Smooth muscle cell of the pulmonary artery (primary cell): ENCODE data around the gene ARHGEF37. TPM values are rescaled to one million over a fixed set of nuclear protein-coding genes. Genes with fewer than 3 reads are reported as not detected.

ENCODE experiments used
- total RNA-seq: library from RNA; depleted of rRNA; stranded (reverse); fragments of >200 nt; gene quantifications from 2 replicates; pipeline ENCODE4 v1.2.3, GENCODE V29; 2014

ARHGEF37 gene, protein sequence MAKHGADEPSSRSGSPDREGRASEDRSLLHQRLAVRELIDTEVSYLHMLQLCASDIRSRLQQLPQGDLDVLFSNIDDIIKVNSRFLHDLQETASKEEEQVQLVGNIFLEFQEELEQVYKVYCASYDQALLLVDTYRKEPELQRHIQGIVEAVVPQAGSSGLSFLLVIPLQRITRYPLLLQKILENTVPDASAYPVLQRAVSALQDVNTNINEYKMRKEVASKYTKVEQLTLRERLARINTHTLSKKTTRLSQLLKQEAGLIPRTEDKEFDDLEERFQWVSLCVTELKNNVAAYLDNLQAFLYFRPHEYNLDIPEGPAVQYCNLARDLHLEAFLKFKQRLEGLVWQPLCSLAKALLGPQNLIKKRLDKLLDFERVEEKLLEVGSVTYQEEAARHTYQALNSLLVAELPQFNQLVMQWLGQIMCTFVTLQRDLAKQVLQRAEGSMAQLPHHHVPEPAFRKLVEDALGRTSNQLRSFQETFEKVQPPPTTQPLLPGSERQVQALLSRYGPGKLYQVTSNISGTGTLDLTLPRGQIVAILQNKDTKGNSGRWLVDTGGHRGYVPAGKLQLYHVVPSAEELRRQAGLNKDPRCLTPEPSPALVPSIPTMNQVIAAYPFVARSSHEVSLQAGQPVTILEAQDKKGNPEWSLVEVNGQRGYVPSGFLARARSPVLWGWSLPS
- 3.6 and 7.1 TPM in 2 replicates for total RNA-seq

DNA sequence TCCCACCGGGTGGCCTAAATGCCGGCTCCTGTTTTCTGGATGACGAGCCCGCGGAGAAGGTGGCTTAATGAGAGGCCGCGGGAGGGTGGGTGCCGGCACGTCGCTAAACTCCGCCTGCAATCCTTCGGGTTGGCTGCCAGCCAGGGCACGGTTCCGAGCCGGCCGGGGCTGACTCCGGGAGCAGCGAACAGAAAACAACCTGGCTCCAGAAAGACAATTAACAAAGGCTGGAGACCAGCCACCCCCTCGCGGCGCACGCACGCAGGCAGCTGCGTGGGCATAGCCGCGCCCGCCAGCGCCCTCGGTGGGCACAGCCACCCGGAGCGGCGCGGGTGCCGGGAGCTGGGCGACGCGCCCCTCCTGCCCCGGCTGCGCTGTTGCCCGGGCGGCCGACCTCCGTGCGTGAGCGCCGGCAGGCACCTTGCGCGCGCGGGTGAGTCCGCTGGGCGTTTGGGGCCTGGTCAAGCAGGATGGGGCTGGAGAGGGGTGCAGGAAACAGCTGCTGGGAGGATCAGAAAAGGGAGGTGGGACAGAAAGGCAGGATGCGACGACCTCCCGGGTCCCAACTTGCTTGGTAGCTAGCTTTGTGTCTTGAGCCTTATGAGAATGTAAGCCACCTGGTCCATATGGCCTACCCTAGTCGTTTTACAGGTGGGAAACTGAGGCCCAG is at the start of gene ARHGEF37:
TSS of gene ARHGEF37 (plus strand) at position 307 of the 670 bp plus-strand sequence. CDS start 16,272 bp downstream, outside the sequence.

GRCh38 chr5:149551227-149552037 is 29.9 kb upstream of the ARHGEF37 start, which contains the start of gene CSNK1A1:
Gene CSNK1A1 (minus strand): TSS chr5:149551439. CDS start chr5:149550964, 475 bp downstream.

Other genes with a start within 250 kb of the ARHGEF37 start
- gene GRPEL2, start 236.0 kb upstream of the ARHGEF37 start, total RNA-seq, result 11.4 and 17.9 TPM in 2 replicates
- gene PCYOX1L, start 223.5 kb upstream of the ARHGEF37 start, total RNA-seq, result 14.2 and 18.0 TPM in 2 replicates
- 0.26 TPM in 1 of 2 replicates, not detected in the other for gene IL17B, start 202.2 kb upstream of the ARHGEF37 start, total RNA-seq
- 345 and 421 TPM in 2 replicates for gene CSNK1A1, start 30.1 kb upstream of the ARHGEF37 start, total RNA-seq
- 0.39 and 0.63 TPM in 2 replicates for gene PPARGC1B, start 148.8 kb downstream of the ARHGEF37 start, total RNA-seq